PFSK-1 (cell line): ENCODE measurements around the gene TTLL11.

ENCODE experiments used
- POLR2AphosphoS5 ChIP-seq: IDR thresholded peaks from 2 replicates; pipeline ENCODE4 v1.6.1; 2012; ENCODE audit warnings: low read depth, mild to moderate bottlenecking, control low read depth, low read length, moderate library complexity
- REST ChIP-seq, 2 experiments: IDR thresholded peaks; 2 replicates each; pipeline versions ENCODE4 v1.6.1 to v1.8.0; 2011 to 2012; ENCODE audit warnings: low read depth in 2 of 2, low read length in 2 of 2, control low read depth in 1 of 2, inconsistent platforms in 1 of 2, mild to moderate bottlenecking in 1 of 2, moderate library complexity in 1 of 2; ENCODE audit not compliant: insufficient read depth in 1 of 2
- TAF1 ChIP-seq: IDR thresholded peaks from 2 replicates; pipeline ENCODE4 v1.6.1; 2012; ENCODE audit warnings: low read length, control low read depth, borderline replicate concordance; ENCODE audit not compliant: insufficient read depth

GRCh38 chr9:121853617-121854395 is 239.3 kb downstream of the TTLL11 start:
- no peak for TF ChIP-seq REST (IDR thresholded peaks at IDR 0.05; ENCODE audit: insufficient read depth in 1 of 2, low read depth in 2 of 2, low read length in 2 of 2)
- no peak for TF ChIP-seq POLR2AphosphoS5
- TF ChIP-seq TAF1, result no peak
